HG02840 (cell line): Measurements from ENCODE around the gene OCSTAMP.
A peak's percentile ranks its signal among the peaks of the same experiment; 100 is the strongest.

Experiments
- ATAC-seq: cut with Tn5 transposase; IDR thresholded peaks from one replicate; pipeline ENCODE4 v1.9.1; 2021; ENCODE audit warnings: mild to moderate bottlenecking, moderate library complexity, moderate number of reproducible peaks; ENCODE audit not compliant: unreplicated experiment, low FRiP score

Gene OCSTAMP

DNA sequence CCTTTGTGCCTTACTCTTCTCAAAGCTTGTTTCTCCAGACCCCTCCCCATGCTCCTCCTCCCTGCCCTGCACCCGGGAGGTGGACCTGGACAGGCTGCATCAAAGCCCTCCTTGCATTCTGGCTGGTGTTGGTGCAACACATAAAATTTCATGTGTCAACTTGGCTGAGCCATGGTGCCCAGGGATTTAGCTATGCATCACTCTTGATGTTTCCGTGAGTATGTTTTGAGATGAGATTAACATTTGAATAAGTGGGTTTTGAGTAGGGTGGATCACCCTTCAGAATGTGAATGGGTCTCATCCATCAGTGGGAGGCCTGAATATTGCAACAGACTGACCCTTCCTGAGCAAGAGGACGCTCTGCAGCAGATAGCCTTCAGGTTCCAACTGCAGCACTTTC lies 4.4 kb upstream of the OCSTAMP start:
- ATAC-seq: no peak

DNA sequence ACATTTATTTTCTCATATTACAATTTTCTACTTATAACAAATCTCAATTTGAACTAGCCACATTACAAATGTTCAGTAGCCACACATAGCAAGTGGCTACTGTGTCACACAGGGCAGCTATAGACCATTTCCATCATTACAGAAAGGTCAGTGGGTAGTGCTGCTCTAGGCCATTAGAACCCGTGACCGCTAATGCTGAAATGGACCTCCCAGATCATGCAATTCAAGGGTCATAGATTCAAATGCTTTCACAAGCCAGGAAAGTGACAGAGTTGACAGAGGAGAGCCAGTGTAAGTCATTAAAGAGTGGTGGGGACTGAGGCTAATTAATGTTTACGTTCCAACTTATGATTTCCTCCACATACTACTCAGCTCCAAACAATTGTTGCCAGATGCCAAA lies 3.5 kb upstream of the OCSTAMP start:
- ATAC-seq: no peak

DNA sequence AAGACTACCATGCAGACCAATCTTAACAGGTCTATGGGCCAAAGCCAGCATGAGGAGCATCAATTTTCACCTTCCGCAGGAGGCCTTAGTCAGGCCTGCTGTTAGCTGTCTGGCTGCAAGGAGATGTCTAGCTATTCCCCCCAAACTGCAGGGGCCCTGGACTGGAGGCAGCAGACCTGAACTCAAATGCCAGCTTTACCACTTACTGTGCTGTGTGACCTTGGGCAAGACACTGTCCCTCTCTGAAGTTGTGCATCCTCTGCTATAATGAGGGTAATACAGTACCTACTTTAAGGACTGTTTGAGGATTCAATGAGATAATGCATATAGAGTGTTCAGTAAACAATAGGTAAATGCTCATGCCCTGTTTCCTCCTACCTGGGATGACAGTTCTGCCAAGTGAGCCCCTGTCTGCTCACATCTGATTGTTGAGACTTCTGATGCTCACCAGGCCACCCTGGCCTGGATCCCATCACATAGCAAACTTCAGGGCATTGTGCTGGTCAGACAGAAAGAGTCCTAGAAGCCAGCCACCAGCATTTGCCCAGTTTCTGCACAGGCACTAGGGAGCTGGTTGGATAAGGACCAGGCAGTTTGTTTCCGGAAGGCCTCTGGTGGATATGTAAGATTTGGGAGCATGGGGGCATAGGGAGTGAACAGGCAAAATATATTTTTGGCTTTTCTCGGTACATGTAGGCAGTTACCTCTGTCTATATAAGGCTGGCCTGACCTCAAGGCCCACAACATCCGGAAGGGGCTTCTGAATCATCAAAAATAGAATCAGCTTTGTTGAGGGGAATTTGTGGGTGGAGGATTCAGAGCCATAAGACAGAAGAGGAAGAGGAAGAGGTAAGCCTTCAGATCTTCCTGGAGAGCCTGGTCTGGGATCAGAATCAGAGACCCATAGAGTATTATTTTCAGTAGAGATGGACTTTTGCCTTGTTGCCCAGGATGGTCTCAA lies 2.3 kb upstream of the OCSTAMP start:
- ATAC-seq: peak; percentile 65

DNA sequence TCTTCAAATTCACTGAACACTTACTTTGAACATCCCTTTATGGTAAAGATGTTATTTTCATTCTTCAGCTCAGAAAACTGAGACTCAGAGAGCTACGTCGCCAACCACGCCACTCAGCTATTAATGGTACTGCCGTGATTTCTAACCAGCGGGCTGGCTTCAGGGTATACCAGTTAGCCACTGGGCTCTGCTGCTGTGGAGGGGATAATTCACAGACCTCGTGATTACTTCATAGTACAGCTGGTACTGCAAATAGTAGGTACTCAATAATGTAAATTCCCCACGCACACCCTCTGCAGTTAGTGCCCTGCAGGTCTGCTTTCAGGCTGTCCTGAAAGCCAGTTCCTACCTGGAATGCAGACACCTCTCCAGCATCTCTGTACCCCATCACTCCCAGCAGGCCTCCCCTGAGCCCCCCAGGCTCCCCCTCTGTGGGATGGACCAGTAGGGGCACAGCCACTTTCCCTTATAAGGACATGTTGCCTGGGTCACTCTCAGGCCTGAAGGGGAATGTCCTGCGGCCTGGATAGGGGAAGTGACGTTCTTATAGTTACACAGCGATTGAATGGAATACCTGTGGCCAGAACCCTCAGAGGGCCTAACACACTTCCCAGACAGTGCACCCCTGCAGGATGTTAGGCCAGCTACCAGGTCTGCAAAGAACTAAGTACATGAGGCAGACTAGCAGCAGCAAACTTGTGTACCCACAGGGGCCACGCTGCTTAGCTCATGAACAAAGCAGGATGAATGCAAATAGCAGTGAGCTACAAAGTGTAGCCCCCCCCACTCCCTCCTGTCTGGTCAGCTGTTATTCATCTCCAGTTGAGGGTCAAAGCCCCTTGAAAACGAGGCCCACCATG lies 1.3 kb upstream of the OCSTAMP start:
- no peak for ATAC-seq

DNA sequence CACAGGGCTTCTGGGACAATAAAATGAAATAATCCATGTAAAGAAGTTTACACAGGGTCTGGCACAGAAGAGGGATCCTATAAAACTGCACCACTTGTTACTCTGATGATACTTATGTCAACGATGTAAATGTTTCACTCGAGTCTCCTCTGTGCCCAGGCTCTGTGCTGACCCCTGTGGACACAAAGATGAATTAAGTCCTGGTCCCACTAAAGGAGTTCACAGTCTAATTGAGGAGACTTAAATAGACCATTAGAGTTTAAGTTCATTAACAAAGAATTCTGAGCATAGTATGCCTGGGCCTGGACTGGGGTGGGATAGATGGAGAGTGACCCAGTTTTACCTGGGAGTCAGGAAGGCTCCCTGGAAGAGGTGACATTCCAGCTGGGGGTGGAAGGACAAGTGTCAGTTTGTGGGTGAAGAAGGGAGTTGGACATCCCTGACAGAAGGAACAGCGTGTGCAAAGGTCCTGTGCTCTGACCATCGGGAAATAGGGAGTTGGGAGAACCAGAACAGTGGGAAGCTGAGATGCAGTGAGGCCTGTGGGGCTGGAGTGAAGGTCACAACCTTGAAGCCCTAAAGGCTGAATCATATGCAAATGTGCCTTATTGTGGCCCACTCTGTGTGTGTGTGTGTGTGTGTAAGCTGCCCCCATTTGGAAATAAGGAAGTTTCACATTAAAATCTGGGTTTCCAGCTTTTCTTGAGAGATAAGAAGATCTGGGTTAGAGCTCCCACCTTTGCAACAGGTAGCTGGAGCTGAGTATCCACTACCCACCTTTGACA lies 1.1 kb downstream of the OCSTAMP start:
- ATAC-seq: no peak

DNA sequence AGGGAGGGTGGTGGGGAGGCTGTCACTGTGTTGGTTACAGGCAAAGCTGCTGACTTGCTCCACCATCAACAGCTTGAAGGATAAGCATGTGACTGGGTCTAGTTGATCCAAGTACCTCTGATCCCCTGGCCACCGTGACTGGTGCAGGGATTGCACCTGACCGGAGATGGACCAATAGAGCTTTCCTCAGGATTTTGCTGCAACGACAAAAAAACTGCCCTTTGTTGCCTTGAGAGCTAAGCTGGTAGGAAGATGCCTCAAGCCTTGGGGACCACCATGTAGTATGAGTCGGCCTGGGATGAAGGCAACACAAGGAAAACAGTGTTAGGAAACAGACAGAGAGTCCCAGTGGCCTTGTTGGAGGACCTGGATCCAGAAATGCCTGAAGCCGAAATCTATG lies 1.8 kb downstream of the OCSTAMP start:
- no peak for ATAC-seq

DNA sequence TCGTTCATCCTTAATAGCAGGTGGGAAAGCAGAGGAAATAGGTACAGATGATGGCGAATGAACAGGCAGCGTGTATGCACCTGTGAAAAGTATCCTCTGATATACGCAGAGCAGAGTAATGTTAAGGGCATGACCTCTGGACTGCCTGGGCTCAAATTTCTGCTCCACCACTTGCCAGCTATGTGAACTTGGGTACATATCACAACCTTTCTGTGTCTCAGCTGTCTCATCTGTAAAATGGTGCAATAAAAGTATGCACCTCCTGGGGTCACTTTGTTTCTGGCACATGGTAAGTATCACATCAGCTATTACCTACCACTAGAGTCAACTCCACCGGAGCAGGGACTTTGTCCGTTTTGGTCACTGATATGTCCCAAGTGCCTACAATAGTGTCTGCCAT lies 2.5 kb downstream of the OCSTAMP start:
- ATAC-seq: no peak

DNA sequence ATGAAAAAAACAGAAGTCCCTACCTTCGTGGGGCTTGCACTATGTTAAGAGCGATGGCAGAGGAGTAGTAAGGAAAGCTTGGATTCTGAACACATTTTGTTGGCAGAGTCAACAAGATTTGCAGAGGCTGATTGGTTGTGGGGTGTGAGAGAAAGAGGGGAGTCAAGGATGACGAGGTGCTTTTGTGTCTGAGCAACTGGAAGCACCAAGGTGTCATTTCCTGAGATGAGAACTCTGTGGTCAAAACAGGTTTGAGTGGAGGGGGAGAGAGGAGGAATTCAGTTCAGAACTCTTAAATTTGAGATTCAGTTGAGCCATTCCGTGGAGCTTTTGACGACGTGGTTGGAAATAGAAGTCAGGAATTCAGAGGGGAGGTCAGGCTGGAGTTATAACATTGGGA lies 3.5 kb downstream of the OCSTAMP start:
- no peak for ATAC-seq

DNA sequence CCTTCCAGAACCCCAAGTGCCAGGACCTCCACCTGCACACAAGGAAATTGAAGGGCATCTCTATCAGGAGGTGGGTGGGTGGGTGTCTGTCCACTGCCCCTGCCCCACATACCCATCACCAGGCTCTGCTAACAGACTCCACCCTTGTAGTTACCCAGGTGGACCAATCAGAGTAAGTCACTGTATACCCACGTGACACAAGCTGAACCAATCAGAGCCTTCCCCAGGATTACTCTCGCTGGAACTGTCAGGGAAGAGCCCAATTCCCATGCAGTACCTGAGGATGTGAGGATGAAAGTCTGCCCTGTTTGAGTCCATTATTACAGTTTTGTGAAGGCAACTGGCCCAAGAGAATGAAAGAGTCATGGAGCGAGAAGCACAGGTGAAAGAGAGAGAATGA lies 4.2 kb downstream of the OCSTAMP start:
- ATAC-seq: no peak

DNA sequence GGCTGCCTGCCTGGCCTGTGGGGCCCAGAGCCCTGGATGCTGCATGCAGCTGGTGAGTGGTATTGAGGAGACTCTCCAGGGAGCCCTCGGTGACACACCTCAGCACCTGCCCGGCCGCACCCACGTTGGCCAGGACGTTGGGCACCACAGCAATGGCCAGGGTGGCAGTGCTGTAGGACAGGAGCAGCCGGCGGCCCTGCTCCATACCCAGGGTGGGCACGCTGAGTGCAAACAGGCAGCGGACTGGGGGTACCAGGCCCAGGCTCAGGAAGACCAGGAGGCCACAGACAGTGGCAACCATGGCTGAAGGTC lies 4.7 kb downstream of the OCSTAMP start:
- ATAC-seq: no peak

DNA sequence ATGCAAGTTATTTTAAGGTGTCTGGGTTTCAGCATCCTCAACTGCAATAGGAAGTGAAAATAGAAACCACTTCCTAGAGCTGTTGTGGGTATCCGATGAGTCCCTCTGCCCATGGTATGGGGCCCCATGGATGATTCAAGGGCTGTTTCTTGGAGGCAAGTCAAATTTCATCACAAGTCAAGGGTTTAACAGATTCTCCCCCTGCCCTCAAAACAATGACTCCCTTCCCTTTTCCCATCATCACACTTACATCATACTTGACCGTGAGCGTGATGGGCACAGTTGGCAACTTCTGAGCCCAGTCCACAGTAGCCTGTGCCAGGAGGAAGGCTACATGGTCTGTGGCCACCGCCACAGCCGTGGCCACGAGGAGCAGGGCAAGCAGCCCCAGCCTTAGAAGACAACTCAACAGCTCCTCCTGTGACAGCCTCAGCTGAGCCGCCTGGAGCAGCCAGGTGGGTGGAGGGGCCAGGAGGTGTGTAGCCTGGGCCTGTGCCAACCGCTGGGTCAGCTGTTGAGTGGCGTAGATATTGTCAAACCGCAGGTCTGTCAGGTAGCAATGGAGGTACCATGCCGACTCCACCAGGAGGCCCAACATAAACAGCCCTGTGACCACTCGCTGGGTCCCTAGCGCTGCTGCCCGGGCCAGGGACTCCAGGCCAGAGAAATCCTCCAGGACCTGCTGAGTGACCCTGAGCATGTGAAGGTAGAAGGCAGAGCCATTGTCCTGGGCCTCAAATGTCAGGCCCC lies 5.2 kb downstream of the OCSTAMP start:
- no peak for ATAC-seq

DNA sequence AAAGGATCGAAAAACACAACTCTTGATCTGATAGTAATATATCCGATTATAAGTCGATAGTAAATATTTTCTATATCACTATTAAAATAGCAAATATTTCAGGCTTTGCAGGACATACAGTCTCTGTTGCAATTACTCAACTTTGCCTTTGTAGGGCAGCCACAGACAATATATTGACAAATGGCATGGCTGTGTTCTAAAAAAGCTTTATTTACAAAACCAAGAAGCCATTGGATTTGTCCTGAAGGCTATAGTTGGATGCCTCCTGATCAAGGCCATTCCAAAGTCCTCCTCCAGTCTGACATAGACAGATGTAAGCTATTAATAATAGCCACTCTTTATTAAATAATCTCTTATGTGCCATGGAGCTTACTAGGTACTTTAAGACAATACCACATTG lies 5.9 kb downstream of the OCSTAMP start:
- ATAC-seq: no peak

DNA sequence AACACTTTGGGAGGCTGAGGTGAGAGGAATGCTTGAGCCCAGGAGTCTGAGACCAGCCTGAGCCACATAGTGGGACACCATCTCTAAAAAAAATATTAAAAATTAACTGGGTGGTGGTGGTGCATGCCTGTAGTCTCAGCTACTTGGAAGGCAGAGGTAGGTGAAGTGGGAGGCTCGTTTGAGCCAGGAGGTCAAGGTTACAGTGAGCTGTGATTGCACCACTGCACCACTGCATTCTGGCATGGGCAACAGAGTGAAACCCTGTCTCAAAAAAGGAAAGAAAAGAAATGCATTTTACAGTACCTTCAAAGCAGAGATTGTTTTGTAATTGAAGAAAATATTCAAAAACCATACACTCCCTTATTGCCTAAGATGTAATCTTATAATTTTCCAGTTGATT lies 6.5 kb downstream of the OCSTAMP start:
- ATAC-seq: no peak

DNA sequence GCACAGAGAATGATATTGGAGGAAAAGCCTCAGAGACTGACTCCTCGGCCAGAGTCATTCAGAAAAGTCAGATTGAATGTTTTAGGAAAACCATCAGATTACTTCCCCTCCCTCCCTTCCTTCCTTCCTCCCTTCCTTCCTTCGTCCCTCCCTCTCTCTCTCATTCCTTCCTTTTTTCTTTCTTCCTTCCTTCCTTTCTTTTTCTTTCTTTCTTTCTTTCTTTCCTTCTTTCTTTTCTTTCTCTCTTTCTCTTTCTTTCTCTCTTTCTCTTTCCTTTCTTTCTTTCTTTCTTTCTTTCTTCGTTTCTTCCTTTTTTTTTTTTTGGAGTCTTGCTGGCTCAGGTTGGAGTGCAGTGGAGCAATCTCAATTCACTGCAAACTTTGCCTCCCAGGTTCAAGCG lies 7.4 kb downstream of the OCSTAMP start:
- no peak for ATAC-seq

DNA sequence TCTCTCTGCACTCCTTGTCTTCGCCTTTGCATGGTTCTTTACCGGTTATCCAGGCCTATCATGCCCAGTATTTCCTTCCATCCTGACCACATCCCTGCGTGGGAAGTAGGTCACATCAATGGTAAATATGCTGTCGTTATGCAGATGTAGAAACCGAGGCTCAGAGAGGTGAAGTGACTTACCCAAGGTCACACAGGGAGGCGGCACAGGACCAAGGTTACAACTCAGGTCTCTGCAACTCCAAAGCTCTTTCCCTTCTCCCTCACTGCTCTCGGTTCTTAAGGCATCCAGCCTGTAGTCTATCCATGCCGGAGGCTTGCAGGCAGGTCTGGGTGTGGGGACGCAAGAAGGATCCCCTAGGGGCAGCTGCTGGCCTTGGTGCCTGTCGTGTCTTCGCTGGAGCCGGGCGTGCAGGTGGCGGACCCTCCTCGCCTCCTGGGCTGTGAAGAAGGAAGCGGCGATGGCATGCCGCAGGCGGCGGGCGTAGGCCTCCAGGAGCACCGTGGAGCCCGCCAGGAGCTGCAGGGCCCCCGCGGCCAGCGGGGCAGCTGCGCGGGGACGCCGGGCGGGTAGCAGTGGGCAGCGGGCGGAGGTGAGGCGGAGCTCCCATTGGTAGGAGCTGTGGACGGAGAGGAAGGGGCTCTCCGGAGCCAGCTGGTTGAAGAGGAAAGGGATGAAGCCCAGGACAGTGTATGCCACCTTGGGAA lies 9.1 kb downstream of the OCSTAMP start:
- no peak for ATAC-seq

DNA sequence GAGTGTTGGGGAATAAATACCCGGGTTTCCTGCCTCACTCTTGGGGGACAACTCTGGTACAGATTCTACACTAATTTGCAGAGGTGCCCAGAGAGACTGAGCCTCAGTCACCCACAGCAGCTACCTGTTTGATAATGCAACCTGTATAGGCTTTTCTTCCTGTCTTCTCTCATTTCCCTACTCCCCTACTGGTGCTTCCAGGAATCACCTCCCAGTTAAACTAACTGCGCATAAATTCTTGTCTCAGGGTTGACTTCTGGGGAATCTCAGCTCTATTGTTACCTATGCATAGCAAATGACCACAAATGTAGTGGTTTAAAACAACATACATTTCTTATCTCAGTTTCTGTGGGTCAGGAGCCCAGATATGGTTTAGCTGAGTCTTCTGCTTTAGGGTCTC lies 11.3 kb downstream of the OCSTAMP start:
- ATAC-seq: no peak

DNA sequence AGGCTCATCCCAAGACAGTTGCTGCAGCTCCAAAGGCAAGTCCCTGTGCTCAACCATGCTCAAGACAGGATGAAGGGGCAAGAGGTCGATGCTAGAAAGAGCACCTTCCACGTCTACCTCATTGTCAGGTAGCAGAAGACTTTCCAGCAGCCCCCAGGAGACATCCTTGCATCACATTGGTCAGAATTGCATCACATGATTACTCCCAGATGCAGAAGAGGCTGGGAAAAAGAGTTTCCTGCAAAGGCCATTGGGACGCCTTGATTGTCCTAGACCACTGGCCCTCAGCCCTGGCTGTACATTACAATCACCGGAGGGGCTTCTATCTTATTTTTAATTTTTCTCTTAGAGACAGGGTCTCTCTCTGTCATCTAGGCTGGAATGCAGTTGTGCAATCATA lies 19.8 kb downstream of the OCSTAMP start:
- no peak for ATAC-seq

DNA sequence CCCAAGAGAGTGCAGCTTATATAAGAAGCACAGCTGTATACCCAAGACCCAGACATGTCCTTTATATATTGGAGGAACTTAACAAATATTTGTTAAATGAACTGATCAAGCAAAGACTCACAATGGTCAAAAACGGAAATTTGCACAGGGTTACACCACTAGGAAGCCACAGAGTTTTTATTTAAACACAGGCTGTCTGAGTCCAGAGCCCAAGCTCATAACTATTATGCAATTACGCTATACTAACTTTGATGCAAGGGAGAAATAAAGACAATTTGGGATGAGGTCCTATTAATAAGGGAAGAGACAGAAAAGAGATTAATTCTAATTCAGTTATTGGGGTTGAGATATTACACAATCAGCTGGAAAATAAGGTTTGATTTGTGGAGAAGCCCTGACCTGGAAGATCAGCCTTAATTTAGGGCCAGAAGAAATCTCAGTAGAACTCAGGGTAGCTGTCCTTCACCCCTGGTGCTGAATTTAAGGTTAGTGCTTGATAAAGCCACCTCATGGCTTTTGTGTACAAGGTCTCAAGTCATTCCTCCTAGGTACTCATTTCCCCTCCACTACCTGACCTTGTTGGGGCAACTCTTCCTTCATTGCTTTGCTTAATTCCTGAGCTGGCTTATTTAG lies 26.6 kb downstream of the OCSTAMP start:
- ATAC-seq: no peak

DNA sequence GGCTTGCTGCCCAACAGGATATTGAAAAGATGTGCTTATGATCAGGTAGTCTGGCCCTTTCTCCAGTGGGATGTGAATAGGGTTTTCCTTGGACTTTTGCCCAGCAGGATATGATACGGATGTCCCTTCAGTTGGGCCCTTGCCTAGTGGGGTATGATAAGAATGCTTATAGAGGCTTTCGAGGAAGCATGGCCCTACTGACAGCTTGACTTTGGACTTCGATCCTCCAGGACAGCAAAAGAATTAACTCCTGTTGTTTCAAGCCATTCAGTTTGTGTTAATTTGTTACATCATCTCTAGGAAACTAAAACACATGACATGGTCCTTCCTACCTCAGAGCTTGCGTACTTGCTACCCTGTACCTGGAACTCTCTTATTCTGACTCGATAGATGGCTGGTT lies 27.3 kb downstream of the OCSTAMP start:
- no peak for ATAC-seq
